Transverse colon (tissue), 4 donors: ENCODE data around the gene BOK.

Experiments
- CTCF ChIP-seq, 5 experiments: fragments of 200-600 bp in 3 of 5; fragments of 450-650 bp in 2 of 5; sonication (generic) in 3 of 5; IDR thresholded peaks; 1 replicate in 2 of 5; 2 replicates in 3 of 5; pipeline ENCODE4 v1.5.1; 2016 to 2017; ENCODE audit warnings: antibody characterized with exemption in 5 of 5, inconsistent platforms in 3 of 5, mild to moderate bottlenecking in 2 of 5, moderate library complexity in 1 of 5
- POLR2A ChIP-seq: fragments of 450-650 bp; IDR thresholded peaks from one replicate; pipeline ENCODE4 v1.6.1; 2016; ENCODE audit warnings: antibody characterized with exemption, mild to moderate bottlenecking, moderate library complexity
- POLR2AphosphoS5 ChIP-seq, 3 donors: sonication (generic); formaldehyde crosslinking; IDR thresholded peaks; one replicate each; pipeline ENCODE4 v1.6.1; 2016; ENCODE audit warnings: antibody characterized with exemption in 3 of 3

DNA sequence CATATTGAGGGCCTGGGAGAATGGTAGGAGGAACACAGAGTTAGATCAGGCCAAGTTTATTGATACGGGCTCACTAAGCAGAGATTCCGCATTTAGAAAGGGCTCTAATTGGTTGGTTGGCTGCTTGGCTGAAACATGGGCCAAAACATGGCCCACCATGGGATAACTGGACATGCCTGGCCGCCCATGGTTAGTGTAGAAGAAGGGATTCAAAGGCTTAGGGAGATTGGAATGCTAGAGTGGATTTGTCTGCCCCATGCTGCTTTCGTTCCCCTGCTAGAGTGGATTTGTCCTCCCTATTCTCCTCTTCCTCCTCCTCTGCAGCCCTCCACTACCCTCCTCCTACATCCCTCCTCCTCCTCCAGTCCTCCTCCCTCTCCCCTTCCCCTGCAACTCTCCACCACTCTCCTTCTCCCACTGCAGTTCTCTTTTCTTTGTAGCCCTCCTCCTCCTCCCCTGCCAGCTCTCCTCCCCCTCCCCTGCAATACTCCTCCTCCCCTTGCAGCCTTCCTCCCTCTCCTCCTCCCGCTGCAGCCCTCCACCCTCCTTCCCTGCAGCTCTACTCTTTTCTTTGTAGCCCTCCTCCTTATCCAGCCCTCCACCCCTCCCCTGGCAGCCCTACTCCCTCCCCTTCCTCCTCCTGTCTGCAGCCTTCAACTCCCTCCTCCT is 17.2 kb downstream of the BOK start:
- TF ChIP-seq CTCF (IDR thresholded peaks at IDR 0.05) (no peak), POLR2A (no peak), POLR2AphosphoS5 (IDR thresholded peaks at IDR 0.05) (no peak)
